ENCODE results near the gene PIK3AP1. TPM values are rescaled to one million over a fixed set of nuclear protein-coding genes. Genes with fewer than 3 reads are reported as not detected.

The PIK3AP1 gene
- total RNA-seq, 1 donor from 2014 or later, result 4.2 TPM

DNA sequence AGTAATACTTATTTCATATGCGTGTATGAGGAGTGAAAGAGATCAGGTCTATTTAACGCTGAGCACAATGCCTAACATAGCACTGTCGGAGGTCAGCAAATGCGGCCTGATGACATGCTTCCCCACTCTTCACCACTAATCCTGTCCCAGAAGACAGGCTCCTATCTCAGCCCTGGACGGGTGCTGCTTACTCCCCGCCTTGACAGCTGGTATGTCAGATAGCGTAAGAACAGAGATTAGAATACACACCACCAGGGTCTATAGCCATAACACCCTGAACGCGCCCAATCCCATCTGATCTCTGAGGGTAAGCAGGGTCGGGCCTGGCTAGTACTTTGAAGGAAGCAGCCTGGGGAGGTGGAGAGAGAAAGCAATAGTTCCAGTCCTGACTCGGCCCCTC lies 101.2 kb downstream of the PIK3AP1 start:
- H3K4me3 ChIP-seq (ENCODE audit: low read depth, low read length), result no peak overlapping the region
- TF ChIP-seq, protein P1, sequence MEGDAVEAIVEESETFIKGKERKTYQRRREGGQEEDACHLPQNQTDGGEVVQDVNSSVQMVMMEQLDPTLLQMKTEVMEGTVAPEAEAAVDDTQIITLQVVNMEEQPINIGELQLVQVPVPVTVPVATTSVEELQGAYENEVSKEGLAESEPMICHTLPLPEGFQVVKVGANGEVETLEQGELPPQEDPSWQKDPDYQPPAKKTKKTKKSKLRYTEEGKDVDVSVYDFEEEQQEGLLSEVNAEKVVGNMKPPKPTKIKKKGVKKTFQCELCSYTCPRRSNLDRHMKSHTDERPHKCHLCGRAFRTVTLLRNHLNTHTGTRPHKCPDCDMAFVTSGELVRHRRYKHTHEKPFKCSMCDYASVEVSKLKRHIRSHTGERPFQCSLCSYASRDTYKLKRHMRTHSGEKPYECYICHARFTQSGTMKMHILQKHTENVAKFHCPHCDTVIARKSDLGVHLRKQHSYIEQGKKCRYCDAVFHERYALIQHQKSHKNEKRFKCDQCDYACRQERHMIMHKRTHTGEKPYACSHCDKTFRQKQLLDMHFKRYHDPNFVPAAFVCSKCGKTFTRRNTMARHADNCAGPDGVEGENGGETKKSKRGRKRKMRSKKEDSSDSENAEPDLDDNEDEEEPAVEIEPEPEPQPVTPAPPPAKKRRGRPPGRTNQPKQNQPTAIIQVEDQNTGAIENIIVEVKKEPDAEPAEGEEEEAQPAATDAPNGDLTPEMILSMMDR (conservative IDR thresholded peaks at IDR 0.05; ENCODE audit: low read depth, low read length), result no peak
- DNase-seq (ENCODE audit: low read depth), result no peak

GRCh38 chr10:96618653-96619052 lies 101.7 kb downstream of the PIK3AP1 start:
- DNase-seq (ENCODE audit: low read depth), result no peak
- no peak overlapping the region for H3K4me3 ChIP-seq (ENCODE audit: low read depth, low read length)
- TF ChIP-seq, protein P1 (conservative IDR thresholded peaks at IDR 0.05; ENCODE audit: low read depth, low read length), result no peak

DNA sequence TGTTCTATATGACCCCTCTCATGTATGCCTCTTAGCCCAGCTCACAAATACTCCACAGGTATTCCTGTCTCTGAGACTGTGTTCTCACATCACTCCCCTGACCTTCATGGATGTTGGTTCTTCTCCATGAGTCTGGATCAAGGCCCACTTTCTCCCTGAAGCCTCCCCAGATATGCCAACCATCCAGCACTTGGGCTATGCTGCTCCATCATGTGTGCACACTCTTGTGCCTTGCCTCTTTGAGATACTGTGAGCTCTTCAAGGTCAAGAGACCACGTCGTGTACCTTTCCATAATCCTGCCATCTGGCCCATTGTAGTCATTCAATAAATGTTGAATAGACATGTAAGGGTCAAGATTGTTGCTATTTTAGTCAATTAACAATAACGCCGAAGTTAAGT lies 103.4 kb downstream of the PIK3AP1 start:
- no peak overlapping the region for H3K4me3 ChIP-seq (ENCODE audit: low read depth, low read length)
- DNase-seq (ENCODE audit: low read depth), result no peak
- TF ChIP-seq, protein P1 (conservative IDR thresholded peaks at IDR 0.05; ENCODE audit: low read depth, low read length), result no peak

GRCh38 chr10:96614515-96614914 lies 105.8 kb downstream of the PIK3AP1 start:
- DNase-seq (ENCODE audit: low read depth), result peak; percentile 82
- TF ChIP-seq, protein P1 (conservative IDR thresholded peaks at IDR 0.05; ENCODE audit: low read depth, low read length), result no peak
- no peak overlapping the region for H3K4me3 ChIP-seq (ENCODE audit: low read depth, low read length)

DNA sequence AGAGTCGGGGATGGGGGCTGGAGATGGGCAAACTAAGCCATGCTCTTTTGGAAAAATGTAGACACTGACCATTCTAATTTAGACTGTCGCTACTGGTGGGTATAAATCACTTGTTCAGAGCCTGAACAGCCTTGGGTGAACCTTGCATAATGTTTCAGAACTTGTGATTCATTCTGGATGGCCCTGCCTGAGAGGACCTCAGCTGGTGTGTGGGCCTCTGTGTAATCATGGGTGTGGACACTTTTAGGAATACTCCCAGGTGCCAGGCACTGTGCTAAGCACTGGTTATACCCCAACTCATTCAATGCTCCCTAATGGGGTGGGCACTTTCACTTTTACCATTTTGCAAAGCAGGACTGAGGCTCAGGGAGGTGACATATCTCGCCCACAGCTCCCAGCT lies 106.7 kb downstream of the PIK3AP1 start:
- TF ChIP-seq, protein P1 (conservative IDR thresholded peaks at IDR 0.05; ENCODE audit: low read depth, low read length), result no peak
- no peak for DNase-seq (ENCODE audit: low read depth)

GRCh38 chr10:96612055-96612830 lies 108.1 kb downstream of the PIK3AP1 start:
- TF ChIP-seq, protein P1 (conservative IDR thresholded peaks at IDR 0.05; ENCODE audit: low read depth, low read length), result no peak
- H3K4me3 ChIP-seq (ENCODE audit: low read depth, low read length), result no peak overlapping the region
- DNase-seq (ENCODE audit: low read depth), result no peak

More for the DNA sequence above, 106.7 kb downstream of the PIK3AP1 start:
- H3K4me3 ChIP-seq (ENCODE audit: low read depth, low read length), result no peak overlapping the region

DNA sequence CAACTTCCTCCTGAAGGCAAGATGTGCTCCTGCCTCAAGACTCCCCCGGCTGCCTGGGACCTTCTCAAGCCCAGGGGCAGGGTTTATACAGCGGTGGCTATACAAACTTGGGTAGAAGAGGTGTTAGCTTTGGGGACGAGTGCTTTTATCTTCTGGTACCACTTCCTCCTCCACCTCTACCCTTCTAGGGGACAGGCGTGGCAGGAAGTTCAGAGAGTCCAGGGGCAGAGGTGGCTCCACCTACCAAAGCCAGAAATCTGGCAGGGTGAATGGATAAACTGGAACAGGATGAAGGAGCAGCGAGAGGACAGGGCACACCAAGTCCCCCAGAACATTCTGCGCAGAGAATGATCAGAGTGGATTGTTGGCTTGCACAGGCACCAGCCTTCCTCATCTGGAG lies 109.5 kb downstream of the PIK3AP1 start:
- H3K4me3 ChIP-seq (ENCODE audit: low read depth, low read length), result no peak overlapping the region
- TF ChIP-seq, protein P1 (conservative IDR thresholded peaks at IDR 0.05; ENCODE audit: low read depth, low read length), result no peak
- DNase-seq (ENCODE audit: low read depth), result no peak

All from epithelial cell of proximal tubule (primary cell).